Gastrocnemius medialis (tissue), 4 donors: ENCODE measurements around the gene ASIC2.

Source experiments
- POLR2A ChIP-seq, 2 donors: fragments of 450-650 bp; IDR thresholded peaks; one replicate each; pipeline ENCODE4 v1.6.1; 2017; ENCODE audit warnings: antibody characterized with exemption in 2 of 2, mild to moderate bottlenecking in 2 of 2, moderate library complexity in 2 of 2
- TF ChIP-seq, protein P1 (sequence below), 5 experiments: fragments of 450-650 bp in 3 of 5; fragments of 200-600 bp in 2 of 5; sonication (generic) in 2 of 5; IDR thresholded peaks in 4 of 5; conservative IDR thresholded peaks in 1 of 5; 1 replicate in 4 of 5; 2 replicates in 1 of 5; pipeline ENCODE4 v1.5.1; 2016 to 2019; ENCODE audit warnings: antibody characterized with exemption in 5 of 5, mild to moderate bottlenecking in 3 of 5, moderate library complexity in 3 of 5

DNA sequence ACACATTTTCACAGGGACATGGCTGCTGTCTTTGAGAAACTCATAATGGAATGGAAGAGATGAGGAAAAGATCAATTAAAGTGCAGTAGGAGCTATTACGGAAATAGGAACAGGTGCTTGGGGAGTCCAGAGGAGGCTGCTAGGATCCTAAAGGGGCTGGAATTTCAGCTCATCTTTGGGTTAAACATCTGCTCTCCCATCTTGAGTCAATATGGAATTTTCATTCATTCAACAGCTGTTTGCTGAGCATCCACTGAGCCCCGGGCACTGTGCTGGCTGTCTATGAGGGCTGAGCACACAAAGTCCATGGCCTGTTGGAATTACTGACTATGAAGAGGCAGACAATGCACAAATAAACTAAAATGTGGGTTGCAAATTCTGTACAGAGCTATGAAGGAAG, 47.9 kb downstream of the ASIC2 start:
- TF ChIP-seq, protein P1, sequence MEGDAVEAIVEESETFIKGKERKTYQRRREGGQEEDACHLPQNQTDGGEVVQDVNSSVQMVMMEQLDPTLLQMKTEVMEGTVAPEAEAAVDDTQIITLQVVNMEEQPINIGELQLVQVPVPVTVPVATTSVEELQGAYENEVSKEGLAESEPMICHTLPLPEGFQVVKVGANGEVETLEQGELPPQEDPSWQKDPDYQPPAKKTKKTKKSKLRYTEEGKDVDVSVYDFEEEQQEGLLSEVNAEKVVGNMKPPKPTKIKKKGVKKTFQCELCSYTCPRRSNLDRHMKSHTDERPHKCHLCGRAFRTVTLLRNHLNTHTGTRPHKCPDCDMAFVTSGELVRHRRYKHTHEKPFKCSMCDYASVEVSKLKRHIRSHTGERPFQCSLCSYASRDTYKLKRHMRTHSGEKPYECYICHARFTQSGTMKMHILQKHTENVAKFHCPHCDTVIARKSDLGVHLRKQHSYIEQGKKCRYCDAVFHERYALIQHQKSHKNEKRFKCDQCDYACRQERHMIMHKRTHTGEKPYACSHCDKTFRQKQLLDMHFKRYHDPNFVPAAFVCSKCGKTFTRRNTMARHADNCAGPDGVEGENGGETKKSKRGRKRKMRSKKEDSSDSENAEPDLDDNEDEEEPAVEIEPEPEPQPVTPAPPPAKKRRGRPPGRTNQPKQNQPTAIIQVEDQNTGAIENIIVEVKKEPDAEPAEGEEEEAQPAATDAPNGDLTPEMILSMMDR (IDR thresholded peaks at IDR 0.05 in 4 of 5, conservative IDR thresholded peaks at IDR 0.05 in 1 of 5), result no peak
- no peak for TF ChIP-seq POLR2A (IDR thresholded peaks at IDR 0.05)
